ENCODE data around the gene TPSAB1. TPM values are rescaled to one million over a fixed set of nuclear protein-coding genes. Genes with fewer than 3 reads are reported as not detected.

TPSAB1 gene
- total RNA-seq, 1 donor from 2014 or later: not detected

GRCh38 chr16:1290063-1290501 lies 49.6 kb downstream of the TPSAB1 start:
- peaks cover 20% of the 10 kb centered on the region for H3K27me3 Mint-ChIP-seq
- DNase-seq (ENCODE audit: low spot score, unreplicated experiment): no peak
- H3K4me1 Mint-ChIP-seq (ENCODE audit: low read depth): peaks cover 8% of the 10 kb centered on the region
- no peaks in the 10 kb centered on the region for H3K36me3 Mint-ChIP-seq (ENCODE audit: insufficient read depth)
- no peaks in the 10 kb centered on the region for H3K9me3 Mint-ChIP-seq (ENCODE audit: low read depth)
- H3K4me3 Mint-ChIP-seq (ENCODE audit: low read depth): no peak overlapping the region
- H3K27ac Mint-ChIP-seq: no peak overlapping the region
- TF ChIP-seq CTCF (IDR thresholded peaks at IDR 0.05; ENCODE audit: unreplicated experiment): no peak

- no peaks in the 10 kb centered on the region for H3K9me3 Mint-ChIP-seq (ENCODE audit: low read depth)
- DNase-seq (ENCODE audit: low spot score, unreplicated experiment): no peak
- H3K4me1 Mint-ChIP-seq (ENCODE audit: low read depth): peaks cover 8% of the 10 kb centered on the region
- H3K27ac Mint-ChIP-seq: no peak overlapping the region
- peaks cover 16% of the 10 kb centered on the region for H3K27me3 Mint-ChIP-seq
- no peak overlapping the region for H3K4me3 Mint-ChIP-seq (ENCODE audit: low read depth)
- H3K36me3 Mint-ChIP-seq (ENCODE audit: insufficient read depth): no peaks in the 10 kb centered on the region
- TF ChIP-seq CTCF (IDR thresholded peaks at IDR 0.05; ENCODE audit: unreplicated experiment): no peak
Observed at GRCh38 chr16:1290860-1291575, 50.5 kb downstream of the TPSAB1 start.

- no peak for TF ChIP-seq CTCF (IDR thresholded peaks at IDR 0.05; ENCODE audit: unreplicated experiment)
- Mint-ChIP-seq H3K36me3 (ENCODE audit: insufficient read depth) (no peaks in the 10 kb centered on the region), H3K4me3 (ENCODE audit: low read depth) (no peak overlapping the region), H3K27ac (no peak overlapping the region), H3K9me3 (ENCODE audit: low read depth) (no peaks in the 10 kb centered on the region), H3K4me1 (ENCODE audit: low read depth) (peaks cover 8% of the 10 kb centered on the region), H3K27me3 (peaks cover 15% of the 10 kb centered on the region)
- no peak for DNase-seq (ENCODE audit: low spot score, unreplicated experiment)
Observed at GRCh38 chr16:1291576-1291974, 51.1 kb downstream of the TPSAB1 start.

Other genes starting within 250 kb of the TPSAB1 start
- 1.0 and 1.4 TPM in 2 replicates for gene SSTR5, start 168.0 kb upstream of the TPSAB1 start, total RNA-seq
- not detected in 2 replicates for gene C1QTNF8, start 144.5 kb upstream of the TPSAB1 start, total RNA-seq
- 42.3 and 42.8 TPM in 2 replicates for gene CACNA1H, start 87.6 kb upstream of the TPSAB1 start, total RNA-seq
- gene TPSG1, start 15.4 kb upstream of the TPSAB1 start, total RNA-seq: not detected in 2 replicates
- not detected in 2 replicates for gene TPSB2, start 10.5 kb upstream of the TPSAB1 start, total RNA-seq
- not detected in 2 replicates for gene TPSD1, start 15.4 kb downstream of the TPSAB1 start, total RNA-seq
- gene UBE2I, start 68.9 kb downstream of the TPSAB1 start, total RNA-seq: 211 and 212 TPM in 2 replicates
- 17.5 and 18.2 TPM in 2 replicates for gene BAIAP3, start 92.9 kb downstream of the TPSAB1 start, total RNA-seq
- 52.6 and 56.8 TPM in 2 replicates for gene TSR3, start 111.2 kb downstream of the TPSAB1 start, total RNA-seq
- gene GNPTG, start 111.2 kb downstream of the TPSAB1 start, total RNA-seq: 49.7 and 51.7 TPM in 2 replicates
- gene UNKL, start 174.0 kb downstream of the TPSAB1 start, total RNA-seq: 31.5 and 33.1 TPM in 2 replicates
- gene UQCC4, start 180.0 kb downstream of the TPSAB1 start, total RNA-seq: 10.8 and 11.3 TPM in 2 replicates
- gene PERCC1, start 190.4 kb downstream of the TPSAB1 start, total RNA-seq: 7.1 and 7.6 TPM in 2 replicates
- 4.8 and 5.7 TPM in 2 replicates for gene CCDC154, start 203.9 kb downstream of the TPSAB1 start, total RNA-seq
- gene CLCN7, start 234.3 kb downstream of the TPSAB1 start, total RNA-seq: 85.3 and 89.4 TPM in 2 replicates
- not detected in 2 replicates for gene PTX4, start 248.2 kb downstream of the TPSAB1 start, total RNA-seq